PC-3 (cell line): ENCODE results near the gene OR8J1. TPM values are rescaled to one million over a fixed set of nuclear protein-coding genes. Genes with fewer than 3 reads are reported as not detected.

Experiments
- ATAC-seq: fragments of 200-7000 bp; cut with Tn5 transposase; 2 replicates; pipeline ENCODE4 v1.9.1; 2020; ENCODE audit warnings: mild to moderate bottlenecking, moderate library complexity
- BruUV-seq: library from RNA; stranded (reverse); fragments of 400-500 nt; replicated peaks from 2 replicates; lab custom pipeline; 2021; lab: Mats Ljungman, UMichigan
- CTCF ChIA-PET: fragments of 300-600 bp; sonication (Branson Sonifier 250); formaldehyde crosslinking; loops from one replicate; lab custom pipeline; 2022; ENCODE audit warnings: antibody characterized with exemption; lab: Charles Lee
- POLR2A ChIA-PET: fragments of 300-600 bp; sonication (Branson Sonifier 250); formaldehyde crosslinking; loops from one replicate; lab custom pipeline; 2022; ENCODE audit warnings: antibody characterized with exemption; ENCODE audit not compliant: unreplicated experiment; lab: Charles Lee
- DNase-seq: peaks from one replicate; pipeline ENCODE4 v3.0.0-alpha.2; 2015
- H2AFZ ChIP-seq: fragments of 300-600 bp; sonication (generic); 2 replicates; pipeline ENCODE4 v1.6.0; 2016; ENCODE audit warnings: antibody characterized with exemption, low read length
- H3F3A ChIP-seq: fragments of 300-600 bp; sonication (generic); one replicate; pipeline ENCODE4 v1.6.0; 2017; ENCODE audit warnings: antibody characterized with exemption, low read length, control low read depth, mild to moderate bottlenecking; ENCODE audit not compliant: unreplicated experiment
- H3K27ac ChIP-seq: fragments of 300-600 bp; sonication (generic); 2 replicates; pipeline ENCODE4 v1.5.1; 2016; ENCODE audit warnings: mild to moderate bottlenecking, low read length
- H3K27me3 ChIP-seq: fragments of 300-600 bp; sonication (generic); 2 replicates; pipeline ENCODE4 v1.6.1; 2016; ENCODE audit warnings: low read length, mixed read lengths
- H3K36me3 ChIP-seq: fragments of 300-600 bp; sonication (generic); 2 replicates; pipeline ENCODE4 v1.6.1; 2016; ENCODE audit warnings: low read depth, mixed run types, low read length, mixed read lengths
- H3K4me1 ChIP-seq: fragments of 300-600 bp; sonication (generic); 2 replicates; pipeline ENCODE4 v1.5.1; 2016; ENCODE audit warnings: low read length; ENCODE audit not compliant: insufficient read depth
- H3K4me2 ChIP-seq: fragments of 300-600 bp; sonication (generic); 2 replicates; pipeline ENCODE4 v1.6.0; 2016; ENCODE audit warnings: low read length
- H3K4me3 ChIP-seq: fragments of 300-600 bp; sonication (generic); 2 replicates; pipeline ENCODE4 v1.5.1; 2016; ENCODE audit warnings: mild to moderate bottlenecking, low read length, mixed read lengths
- H3K79me2 ChIP-seq: fragments of 300-600 bp; sonication (generic); 2 replicates; pipeline ENCODE4 v1.6.1; 2017; ENCODE audit warnings: low read length, mixed read lengths
- H3K9ac ChIP-seq: fragments of 300-600 bp; sonication (generic); 2 replicates; pipeline ENCODE4 v1.6.0; 2016; ENCODE audit warnings: mild to moderate bottlenecking, low read length
- H3K9me2 ChIP-seq: fragments of 300-600 bp; sonication (generic); replicated peaks from 2 replicates; pipeline ENCODE4 v1.6.1; 2016; ENCODE audit warnings: mixed run types, low read length, mixed read lengths
- H3K9me3 ChIP-seq: fragments of 300-600 bp; sonication (generic); 2 replicates; pipeline ENCODE4 v1.6.1; 2016; ENCODE audit warnings: low read length, mixed read lengths
- H4K20me1 ChIP-seq: fragments of 300-600 bp; sonication (generic); 2 replicates; pipeline ENCODE4 v1.6.1; 2016; ENCODE audit warnings: low read length, mixed read lengths
- EZH2 ChIP-seq: fragments of 300-600 bp; sonication (generic); IDR thresholded peaks from one replicate; pipeline ENCODE4 v1.6.1; 2017; ENCODE audit warnings: antibody characterized with exemption, mild to moderate bottlenecking, low read length; ENCODE audit not compliant: unreplicated experiment
- EZH2phosphoT487 ChIP-seq: fragments of 300-600 bp; sonication (generic); IDR thresholded peaks from 2 replicates; pipeline ENCODE4 v1.6.1; 2018; ENCODE audit warnings: mild to moderate bottlenecking, antibody characterized with exemption, low read length, borderline replicate concordance
- intact Hi-C: fragments of 100-400 bp; cut with micrococcal nuclease; formaldehyde crosslinking; loops from 2 replicates; pipeline ENCODE4 v1.9.0; 2023
- total RNA-seq: library from RNA; depleted of rRNA; stranded (reverse); fragments of >200 nt; gene quantifications from 2 replicates; pipeline ENCODE4 v1.2.3, GENCODE V29; 2014
- TF ChIP-seq, protein P1 (sequence below): fragments of 300-600 bp; sonication (generic); conservative IDR thresholded peaks from 2 replicates; pipeline ENCODE4 v1.5.1; 2017; ENCODE audit warnings: antibody characterized with exemption, low read depth, mild to moderate bottlenecking, low read length

The OR8J1 gene
- total RNA-seq, 1 experiment from 2014 or later, result not detected

GRCh38 chr11:56345739-56346138 is 8.4 kb upstream of the OR8J1 start, which contains the start of gene OR8K1:
Gene OR8K1 (plus strand): TSS chr11:56346039. CDS start chr11:56346039, 0 bp downstream.
- no peaks in the 10 kb centered on the region for H3K4me1 ChIP-seq
- no peaks in the 10 kb centered on the region for H3K36me3 ChIP-seq
- no peak within 1 kb of the TSS for H3K4me2 ChIP-seq
- H3K27ac ChIP-seq, result no peak within 1 kb of the TSS
- no peaks in the 10 kb centered on the region for H3K27me3 ChIP-seq
- no peaks in the 10 kb centered on the region for H3K79me2 ChIP-seq
- TF ChIP-seq, protein P1, sequence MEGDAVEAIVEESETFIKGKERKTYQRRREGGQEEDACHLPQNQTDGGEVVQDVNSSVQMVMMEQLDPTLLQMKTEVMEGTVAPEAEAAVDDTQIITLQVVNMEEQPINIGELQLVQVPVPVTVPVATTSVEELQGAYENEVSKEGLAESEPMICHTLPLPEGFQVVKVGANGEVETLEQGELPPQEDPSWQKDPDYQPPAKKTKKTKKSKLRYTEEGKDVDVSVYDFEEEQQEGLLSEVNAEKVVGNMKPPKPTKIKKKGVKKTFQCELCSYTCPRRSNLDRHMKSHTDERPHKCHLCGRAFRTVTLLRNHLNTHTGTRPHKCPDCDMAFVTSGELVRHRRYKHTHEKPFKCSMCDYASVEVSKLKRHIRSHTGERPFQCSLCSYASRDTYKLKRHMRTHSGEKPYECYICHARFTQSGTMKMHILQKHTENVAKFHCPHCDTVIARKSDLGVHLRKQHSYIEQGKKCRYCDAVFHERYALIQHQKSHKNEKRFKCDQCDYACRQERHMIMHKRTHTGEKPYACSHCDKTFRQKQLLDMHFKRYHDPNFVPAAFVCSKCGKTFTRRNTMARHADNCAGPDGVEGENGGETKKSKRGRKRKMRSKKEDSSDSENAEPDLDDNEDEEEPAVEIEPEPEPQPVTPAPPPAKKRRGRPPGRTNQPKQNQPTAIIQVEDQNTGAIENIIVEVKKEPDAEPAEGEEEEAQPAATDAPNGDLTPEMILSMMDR, result no peak
- TF ChIP-seq EZH2 (no peak), EZH2phosphoT487 (no peak)
- BruUV-seq, result no TSS peak
- no peak for DNase-seq
- intact Hi-C loops, result no loop called here
- no peaks in the 10 kb centered on the region for H3F3A ChIP-seq
- CTCF ChIA-PET, result no interaction called here
- no peak within 1 kb of the TSS for H3K4me3 ChIP-seq
- no peaks in the 10 kb centered on the region for H4K20me1 ChIP-seq
- peaks cover 12% of the 10 kb centered on the region; the same call in 1 of the 2 replicates for H3K9me3 ChIP-seq
- H3K9me2 ChIP-seq, result no peaks in the 10 kb centered on the region
- POLR2A ChIA-PET, result no interaction called here
- no peak within 1 kb of the TSS for H3K9ac ChIP-seq
- no peak within 1 kb of the TSS for H2AFZ ChIP-seq
- ATAC-seq, result no peak

GRCh38 chr11:56375324-56375723 is 21.2 kb downstream of the OR8J1 start, which contains the start of gene OR8U1:
Gene OR8U1 (plus strand): TSS chr11:56375624. CDS start chr11:56375624, 0 bp downstream.
- no peaks in the 10 kb centered on the region for H3K36me3 ChIP-seq
- intact Hi-C loops, result no loop called here
- H4K20me1 ChIP-seq, result no peaks in the 10 kb centered on the region
- no peaks in the 10 kb centered on the region for H3F3A ChIP-seq
- ChIA-PET POLR2A (no interaction called here), CTCF (no interaction called here)
- no peak within 1 kb of the TSS for H3K27ac ChIP-seq
- H3K4me3 ChIP-seq, result no peak within 1 kb of the TSS
- BruUV-seq, result no TSS peak
- no peaks in the 10 kb centered on the region for H3K27me3 ChIP-seq
- no peak for TF ChIP-seq EZH2
- TF ChIP-seq, protein P1, result no peak
- TF ChIP-seq EZH2phosphoT487, result no peak
- no peaks in the 10 kb centered on the region for H3K4me1 ChIP-seq
- no peaks in the 10 kb centered on the region; the same call in 1 of the 2 replicates for H3K9me3 ChIP-seq
- no peak within 1 kb of the TSS for H3K9ac ChIP-seq
- H3K4me2 ChIP-seq, result no peak within 1 kb of the TSS
- no peaks in the 10 kb centered on the region for H3K79me2 ChIP-seq
- ATAC-seq, result no peak
- DNase-seq, result no peak
- no peak within 1 kb of the TSS for H2AFZ ChIP-seq
- H3K9me2 ChIP-seq, result no peaks in the 10 kb centered on the region

DNA sequence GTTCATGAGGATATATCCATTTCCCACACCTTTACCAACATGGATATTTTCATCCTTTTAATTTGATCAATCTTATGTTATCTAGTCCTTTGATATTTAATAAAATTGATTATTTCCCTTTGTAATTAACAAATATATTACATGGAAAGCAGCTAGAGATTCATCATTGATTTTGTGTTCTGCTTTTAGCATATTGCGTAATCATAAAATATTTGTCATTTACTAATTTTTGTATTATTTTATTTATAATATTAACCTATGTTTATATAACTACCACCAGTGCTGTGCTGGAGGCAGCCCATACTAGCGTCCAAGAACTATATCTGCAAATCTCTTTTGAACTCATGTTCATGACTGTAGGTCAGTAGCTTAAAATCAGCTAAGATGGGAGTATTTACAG is 26.0 kb downstream of the OR8J1 start:
- ATAC-seq (no peak), DNase-seq (no peak)
- intact Hi-C loops, result no loop called here
- H3K9me3 ChIP-seq, result peaks cover 5% of the 10 kb centered on the region; the same call in 1 of the 2 replicates
- H3K9me2 ChIP-seq, result no peaks in the 10 kb centered on the region
- no peaks in the 10 kb centered on the region for H3K27me3 ChIP-seq
- no peak overlapping the region for H3K4me2 ChIP-seq
- H3F3A ChIP-seq, result no peaks in the 10 kb centered on the region
- no peaks in the 10 kb centered on the region for H3K4me1 ChIP-seq
- H3K36me3 ChIP-seq, result no peaks in the 10 kb centered on the region
- ChIA-PET POLR2A (no interaction called here), CTCF (no interaction called here)
- TF ChIP-seq EZH2phosphoT487, result no peak
- TF ChIP-seq EZH2, result no peak
- TF ChIP-seq, protein P1, result no peak
- no TSS peak for BruUV-seq
- no peak overlapping the region for H3K27ac ChIP-seq
- H3K4me3 ChIP-seq, result no peak overlapping the region
- no peak overlapping the region for H2AFZ ChIP-seq
- no peaks in the 10 kb centered on the region for H4K20me1 ChIP-seq
- H3K9ac ChIP-seq, result no peak overlapping the region
- no peaks in the 10 kb centered on the region for H3K79me2 ChIP-seq
